ENCODE measurements around the gene SND1.

SND1 gene

DNA sequence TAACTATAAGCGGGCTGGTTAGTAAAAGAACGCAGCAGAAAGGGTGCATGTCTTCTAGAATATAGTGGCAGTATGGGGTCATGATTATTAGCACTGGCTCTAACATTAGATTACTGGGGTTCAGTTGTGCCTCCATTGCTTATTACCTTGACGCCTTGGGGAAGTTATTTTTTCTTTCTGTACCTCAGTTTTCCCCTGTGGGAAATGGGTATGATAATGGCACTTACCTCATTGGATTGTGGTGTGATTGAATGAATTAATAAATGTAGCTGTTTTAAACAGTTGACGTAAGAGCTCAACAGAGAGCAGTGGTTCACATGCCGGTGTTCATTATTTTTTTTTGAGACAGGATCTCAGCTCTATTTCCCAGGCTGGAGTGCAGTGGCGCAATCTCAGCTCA, 262.7 kb downstream of the SND1 start:
- no peak overlapping the region for H3K4me3 ChIP-seq (ENCODE audit: low read depth in 1 of 2, low read length in 2 of 2)
- no peak overlapping the region for H3K27ac ChIP-seq (ENCODE audit: low read depth, low read length)
- peaks cover 10 to 18% of the 10 kb centered on the region in 2 donors for H3K4me1 ChIP-seq (ENCODE audit: control insufficient read depth in 1 of 2, insufficient read depth in 2 of 2, low read length in 2 of 2)
- H3K27me3 ChIP-seq (ENCODE audit: control insufficient read depth in 1 of 2, insufficient read depth in 2 of 2, low read length in 2 of 2): no peaks in the 10 kb centered on the region
- no peaks in the 10 kb centered on the region for H3K9me3 ChIP-seq (ENCODE audit: control insufficient read depth in 1 of 2, low read length in 2 of 2)
- H3K9ac ChIP-seq (ENCODE audit: low read depth in 1 of 2, low read length in 2 of 2): no peak overlapping the region
- H3K36me3 ChIP-seq (ENCODE audit: control insufficient read depth in 1 of 2, insufficient read depth in 2 of 2, low read length in 2 of 2): peaks cover 0 to 3% of the 10 kb centered on the region in 2 donors

DNA sequence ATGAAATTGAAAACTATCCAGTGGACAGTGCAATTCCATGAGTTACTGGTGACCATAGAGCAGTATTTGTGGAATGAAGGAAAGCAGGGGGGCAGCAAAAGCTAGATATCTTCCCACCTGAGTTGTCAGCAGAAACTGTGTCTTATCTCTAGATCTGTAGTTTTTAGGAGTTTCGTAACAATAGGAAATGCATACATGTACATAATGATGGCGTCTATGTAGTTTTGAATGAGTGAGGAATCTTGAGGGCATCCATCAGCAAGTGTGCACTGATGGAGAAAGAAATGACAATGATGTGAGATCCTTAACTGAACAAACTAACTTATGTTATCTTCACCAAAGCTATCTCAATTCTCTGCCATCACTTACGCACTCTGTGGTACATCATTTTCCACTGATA, 264.7 kb downstream of the SND1 start:
- no peaks in the 10 kb centered on the region for H3K9me3 ChIP-seq (ENCODE audit: control insufficient read depth in 1 of 2, low read length in 2 of 2)
- no peaks in the 10 kb centered on the region for H3K27me3 ChIP-seq (ENCODE audit: control insufficient read depth in 1 of 2, insufficient read depth in 2 of 2, low read length in 2 of 2)
- no peaks in the 10 kb centered on the region for H3K36me3 ChIP-seq (ENCODE audit: control insufficient read depth in 1 of 2, insufficient read depth in 2 of 2, low read length in 2 of 2)
- H3K4me1 ChIP-seq (ENCODE audit: control insufficient read depth in 1 of 2, insufficient read depth in 2 of 2, low read length in 2 of 2): peaks cover 10 to 17% of the 10 kb centered on the region in 2 donors
- no peak overlapping the region for H3K4me3 ChIP-seq (ENCODE audit: low read depth in 1 of 2, low read length in 2 of 2)
- no peak overlapping the region for H3K27ac ChIP-seq (ENCODE audit: low read depth, low read length)
- H3K9ac ChIP-seq (ENCODE audit: low read depth in 1 of 2, low read length in 2 of 2): no peak overlapping the region

DNA sequence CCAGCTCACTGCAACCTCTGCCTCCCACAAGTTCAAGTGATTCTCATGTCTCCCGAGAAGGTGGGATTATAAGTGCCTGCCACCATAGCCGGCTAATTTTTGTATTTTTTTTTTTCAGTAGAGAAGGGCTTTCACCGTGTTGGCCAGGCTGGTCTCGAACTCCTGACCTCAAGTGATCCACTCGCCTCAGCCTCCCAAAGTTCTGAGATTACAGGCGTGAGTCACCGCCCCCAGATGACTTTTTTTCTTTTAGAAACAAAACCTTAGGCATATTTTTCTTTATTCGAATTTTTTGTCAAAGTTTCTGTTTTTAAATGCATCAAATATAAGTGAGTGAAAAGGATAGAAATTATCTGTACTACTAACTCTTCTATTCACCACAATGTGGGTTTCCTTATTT, 266.1 kb downstream of the SND1 start:
- H3K9ac ChIP-seq (ENCODE audit: low read depth in 1 of 2, low read length in 2 of 2): no peak overlapping the region
- H3K4me3 ChIP-seq (ENCODE audit: low read depth in 1 of 2, low read length in 2 of 2): no peak overlapping the region
- no peaks in the 10 kb centered on the region for H3K36me3 ChIP-seq (ENCODE audit: control insufficient read depth in 1 of 2, insufficient read depth in 2 of 2, low read length in 2 of 2)
- H3K27me3 ChIP-seq (ENCODE audit: control insufficient read depth in 1 of 2, insufficient read depth in 2 of 2, low read length in 2 of 2): no peaks in the 10 kb centered on the region
- H3K9me3 ChIP-seq (ENCODE audit: control insufficient read depth in 1 of 2, low read length in 2 of 2): no peaks in the 10 kb centered on the region
- peaks cover 4 to 13% of the 10 kb centered on the region in 2 donors for H3K4me1 ChIP-seq (ENCODE audit: control insufficient read depth in 1 of 2, insufficient read depth in 2 of 2, low read length in 2 of 2)
- no peak overlapping the region for H3K27ac ChIP-seq (ENCODE audit: low read depth, low read length)

DNA sequence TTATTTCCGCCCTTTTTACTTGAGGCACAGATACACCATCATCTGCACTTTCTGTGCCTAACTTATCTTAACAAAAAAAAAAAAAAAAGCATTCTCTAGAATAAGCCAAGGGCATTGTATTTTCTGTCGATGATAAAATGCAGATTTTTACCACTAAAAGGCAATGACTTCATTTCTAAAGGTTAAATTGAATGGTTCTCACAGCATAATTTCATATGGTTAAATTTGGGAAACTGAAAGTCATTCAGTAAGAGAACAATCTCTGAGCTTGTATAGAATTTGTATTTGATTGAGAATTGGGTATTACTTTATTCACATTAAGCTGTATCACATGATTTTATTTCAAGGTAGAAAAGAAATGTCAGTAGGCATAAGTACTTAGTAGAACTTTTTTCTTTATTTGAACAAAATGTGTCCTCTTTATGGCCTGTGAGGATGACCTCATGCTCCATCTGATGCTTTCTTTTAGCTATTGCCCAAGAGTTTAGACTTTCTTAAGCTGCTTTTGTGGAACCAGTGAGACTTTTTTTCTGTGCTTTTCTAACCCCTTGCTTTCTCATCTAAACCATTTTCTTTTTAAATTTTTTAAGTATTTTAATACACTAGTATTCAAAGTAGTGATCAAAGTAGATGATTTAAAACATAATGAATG, 268.9 kb downstream of the SND1 start:
- Histone ChIP-seq H3K4me1 (ENCODE audit: control insufficient read depth in 1 of 2, insufficient read depth in 2 of 2, low read length in 2 of 2) (peaks cover 0 to 5% of the 10 kb centered on the region in 2 donors), H3K9ac (ENCODE audit: low read depth in 1 of 2, low read length in 2 of 2) (no peak overlapping the region), H3K36me3 (ENCODE audit: control insufficient read depth in 1 of 2, insufficient read depth in 2 of 2, low read length in 2 of 2) (no peaks in the 10 kb centered on the region), H3K27me3 (ENCODE audit: control insufficient read depth in 1 of 2, insufficient read depth in 2 of 2, low read length in 2 of 2) (no peaks in the 10 kb centered on the region), H3K27ac (ENCODE audit: low read depth, low read length) (no peak overlapping the region), H3K9me3 (ENCODE audit: control insufficient read depth in 1 of 2, low read length in 2 of 2) (no peaks in the 10 kb centered on the region), H3K4me3 (ENCODE audit: low read depth in 1 of 2, low read length in 2 of 2) (no peak overlapping the region)

DNA sequence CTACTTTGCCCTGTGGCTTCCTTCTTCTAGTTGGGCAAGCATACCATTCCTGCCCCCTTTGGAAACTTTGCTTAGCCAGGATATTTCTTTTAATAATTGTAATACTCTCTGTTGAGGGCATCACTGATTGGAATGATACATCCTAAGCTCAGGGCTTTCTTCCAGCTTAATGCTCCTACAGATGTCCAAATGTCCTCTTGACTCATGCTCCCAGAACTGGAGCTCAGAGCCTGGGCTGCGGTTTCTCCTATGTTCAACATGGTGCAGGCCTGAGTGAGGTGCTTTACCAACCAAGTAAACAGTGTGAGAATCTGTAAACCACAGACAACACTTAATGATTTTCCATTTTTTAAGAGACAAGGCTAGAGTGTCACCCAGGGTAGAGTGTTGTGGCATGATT, 270.7 kb downstream of the SND1 start:
- Histone ChIP-seq H3K4me3 (ENCODE audit: low read depth in 1 of 2, low read length in 2 of 2) (no peak overlapping the region), H3K4me1 (ENCODE audit: control insufficient read depth in 1 of 2, insufficient read depth in 2 of 2, low read length in 2 of 2) (peaks cover 11 to 15% of the 10 kb centered on the region in 2 donors)

DNA sequence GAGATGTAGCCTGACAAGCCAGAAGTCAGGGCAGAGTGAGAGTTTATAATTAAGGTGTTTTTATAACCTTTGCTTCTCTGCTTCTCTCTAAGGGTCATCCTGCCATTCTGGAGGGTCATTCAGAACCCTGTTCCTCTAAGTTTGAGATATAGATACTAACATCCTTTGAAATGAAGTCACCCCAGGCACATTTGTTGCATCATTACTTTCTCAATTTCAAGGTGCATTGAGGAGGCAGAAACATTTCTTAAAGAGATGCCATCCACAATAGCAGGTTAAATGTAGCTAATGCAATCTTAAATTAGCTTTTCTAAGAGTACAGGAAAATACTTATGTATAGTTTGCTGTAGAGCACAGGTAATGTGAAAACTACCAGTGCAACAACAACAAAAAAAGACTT, 272.9 kb downstream of the SND1 start:
- H3K36me3 ChIP-seq (ENCODE audit: control insufficient read depth in 1 of 2, insufficient read depth in 2 of 2, low read length in 2 of 2): peaks cover 0 to 9% of the 10 kb centered on the region in 2 donors
- H3K4me1 ChIP-seq (ENCODE audit: control insufficient read depth in 1 of 2, insufficient read depth in 2 of 2, low read length in 2 of 2): peaks cover 11 to 20% of the 10 kb centered on the region in 2 donors
- H3K27me3 ChIP-seq (ENCODE audit: control insufficient read depth in 1 of 2, insufficient read depth in 2 of 2, low read length in 2 of 2): no peaks in the 10 kb centered on the region
- H3K9me3 ChIP-seq (ENCODE audit: control insufficient read depth in 1 of 2, low read length in 2 of 2): no peaks in the 10 kb centered on the region
- no peak overlapping the region for H3K9ac ChIP-seq (ENCODE audit: low read depth in 1 of 2, low read length in 2 of 2)
- H3K4me3 ChIP-seq (ENCODE audit: low read depth in 1 of 2, low read length in 2 of 2): no peak overlapping the region
- H3K27ac ChIP-seq (ENCODE audit: low read depth, low read length): no peak overlapping the region

More for the DNA sequence above, 270.7 kb downstream of the SND1 start:
- H3K9ac ChIP-seq (ENCODE audit: low read depth in 1 of 2, low read length in 2 of 2): no peak overlapping the region
- no peaks in the 10 kb centered on the region for H3K36me3 ChIP-seq (ENCODE audit: control insufficient read depth in 1 of 2, insufficient read depth in 2 of 2, low read length in 2 of 2)
- no peak overlapping the region for H3K27ac ChIP-seq (ENCODE audit: low read depth, low read length)
- H3K9me3 ChIP-seq (ENCODE audit: control insufficient read depth in 1 of 2, low read length in 2 of 2): no peaks in the 10 kb centered on the region
- no peaks in the 10 kb centered on the region for H3K27me3 ChIP-seq (ENCODE audit: control insufficient read depth in 1 of 2, insufficient read depth in 2 of 2, low read length in 2 of 2)

DNA sequence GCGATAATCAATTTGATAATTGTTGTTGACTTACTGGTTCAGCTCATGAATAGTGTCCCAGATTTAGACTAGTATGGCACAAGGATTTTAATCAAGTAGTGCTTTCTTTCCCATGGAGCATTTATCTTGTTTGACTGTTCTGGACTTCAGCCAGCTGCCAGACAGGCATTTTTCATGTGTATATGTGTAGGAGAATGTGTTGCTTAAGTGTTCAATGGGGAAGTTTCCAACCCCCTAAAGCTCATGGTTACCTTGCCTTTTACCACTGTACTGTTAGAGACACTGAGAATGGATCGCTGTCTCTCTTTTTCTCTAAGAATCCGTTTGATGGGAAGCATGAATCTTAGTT, 275.3 kb downstream of the SND1 start:
- Histone ChIP-seq H3K9ac (ENCODE audit: low read depth in 1 of 2, low read length in 2 of 2) (no peak overlapping the region), H3K27me3 (ENCODE audit: control insufficient read depth in 1 of 2, insufficient read depth in 2 of 2, low read length in 2 of 2) (no peaks in the 10 kb centered on the region), H3K27ac (ENCODE audit: low read depth, low read length) (no peak overlapping the region), H3K4me1 (ENCODE audit: control insufficient read depth in 1 of 2, insufficient read depth in 2 of 2, low read length in 2 of 2) (peaks cover 18 to 25% of the 10 kb centered on the region in 2 donors), H3K4me3 (ENCODE audit: low read depth in 1 of 2, low read length in 2 of 2) (no peak overlapping the region), H3K9me3 (ENCODE audit: control insufficient read depth in 1 of 2, low read length in 2 of 2) (no peaks in the 10 kb centered on the region), H3K36me3 (ENCODE audit: control insufficient read depth in 1 of 2, insufficient read depth in 2 of 2, low read length in 2 of 2) (peaks cover 0 to 12% of the 10 kb centered on the region in 2 donors)

DNA sequence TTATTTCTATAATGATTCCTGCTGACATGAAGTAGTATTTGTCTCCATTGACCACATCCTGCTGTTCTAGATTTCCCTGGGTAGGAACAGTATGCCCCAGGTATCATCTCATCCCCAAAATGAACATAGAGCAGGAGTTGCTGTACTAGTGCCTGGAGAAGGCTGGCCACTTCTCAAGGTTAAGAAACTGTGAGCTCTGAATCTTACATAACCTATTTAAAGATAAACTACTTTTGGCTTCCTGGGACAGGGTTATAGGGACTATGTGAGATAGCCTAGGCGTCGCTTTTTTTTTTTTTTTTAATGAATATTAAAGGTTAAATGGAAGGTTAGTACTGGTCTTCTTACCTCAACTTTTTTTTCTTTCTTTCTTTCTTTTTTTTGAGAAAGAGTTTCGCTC, 276.2 kb downstream of the SND1 start:
- H3K27ac ChIP-seq (ENCODE audit: low read depth, low read length): no peak overlapping the region
- H3K4me3 ChIP-seq (ENCODE audit: low read depth in 1 of 2, low read length in 2 of 2): no peak overlapping the region
- peaks cover 18 to 23% of the 10 kb centered on the region in 2 donors for H3K4me1 ChIP-seq (ENCODE audit: control insufficient read depth in 1 of 2, insufficient read depth in 2 of 2, low read length in 2 of 2)
- H3K9ac ChIP-seq (ENCODE audit: low read depth in 1 of 2, low read length in 2 of 2): no peak overlapping the region
- peaks cover 0 to 19% of the 10 kb centered on the region in 2 donors for H3K36me3 ChIP-seq (ENCODE audit: control insufficient read depth in 1 of 2, insufficient read depth in 2 of 2, low read length in 2 of 2)
- H3K9me3 ChIP-seq (ENCODE audit: control insufficient read depth in 1 of 2, low read length in 2 of 2): no peaks in the 10 kb centered on the region
- H3K27me3 ChIP-seq (ENCODE audit: control insufficient read depth in 1 of 2, insufficient read depth in 2 of 2, low read length in 2 of 2): no peaks in the 10 kb centered on the region

DNA sequence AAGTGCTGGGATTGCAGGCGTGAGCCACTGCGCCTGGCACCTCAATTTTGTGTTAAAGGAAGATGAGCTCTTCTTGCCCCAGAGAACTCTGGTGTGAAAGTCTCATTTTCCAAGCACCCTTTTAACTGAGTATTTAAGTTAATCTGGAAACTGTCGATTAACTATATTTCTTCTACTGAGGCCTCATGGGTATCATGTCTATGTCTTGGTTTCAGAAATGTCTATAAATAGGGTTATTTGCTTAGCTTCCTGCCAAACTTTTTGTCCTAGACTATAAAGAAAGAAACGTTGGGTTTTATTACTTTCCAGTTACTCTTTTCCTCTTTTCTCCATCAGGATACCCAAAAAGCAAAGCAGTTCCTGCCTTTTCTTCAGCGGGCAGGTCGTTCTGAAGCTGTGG, 276.9 kb downstream of the SND1 start:
- Histone ChIP-seq H3K36me3 (ENCODE audit: control insufficient read depth in 1 of 2, insufficient read depth in 2 of 2, low read length in 2 of 2) (peaks cover 0 to 23% of the 10 kb centered on the region in 2 donors), H3K27me3 (ENCODE audit: control insufficient read depth in 1 of 2, insufficient read depth in 2 of 2, low read length in 2 of 2) (no peaks in the 10 kb centered on the region), H3K27ac (ENCODE audit: low read depth, low read length) (no peak overlapping the region), H3K9me3 (ENCODE audit: control insufficient read depth in 1 of 2, low read length in 2 of 2) (no peaks in the 10 kb centered on the region), H3K9ac (ENCODE audit: low read depth in 1 of 2, low read length in 2 of 2) (no peak overlapping the region), H3K4me3 (ENCODE audit: low read depth in 1 of 2, low read length in 2 of 2) (no peak overlapping the region), H3K4me1 (ENCODE audit: control insufficient read depth in 1 of 2, insufficient read depth in 2 of 2, low read length in 2 of 2) (peaks cover 18 to 23% of the 10 kb centered on the region in 2 donors)

DNA sequence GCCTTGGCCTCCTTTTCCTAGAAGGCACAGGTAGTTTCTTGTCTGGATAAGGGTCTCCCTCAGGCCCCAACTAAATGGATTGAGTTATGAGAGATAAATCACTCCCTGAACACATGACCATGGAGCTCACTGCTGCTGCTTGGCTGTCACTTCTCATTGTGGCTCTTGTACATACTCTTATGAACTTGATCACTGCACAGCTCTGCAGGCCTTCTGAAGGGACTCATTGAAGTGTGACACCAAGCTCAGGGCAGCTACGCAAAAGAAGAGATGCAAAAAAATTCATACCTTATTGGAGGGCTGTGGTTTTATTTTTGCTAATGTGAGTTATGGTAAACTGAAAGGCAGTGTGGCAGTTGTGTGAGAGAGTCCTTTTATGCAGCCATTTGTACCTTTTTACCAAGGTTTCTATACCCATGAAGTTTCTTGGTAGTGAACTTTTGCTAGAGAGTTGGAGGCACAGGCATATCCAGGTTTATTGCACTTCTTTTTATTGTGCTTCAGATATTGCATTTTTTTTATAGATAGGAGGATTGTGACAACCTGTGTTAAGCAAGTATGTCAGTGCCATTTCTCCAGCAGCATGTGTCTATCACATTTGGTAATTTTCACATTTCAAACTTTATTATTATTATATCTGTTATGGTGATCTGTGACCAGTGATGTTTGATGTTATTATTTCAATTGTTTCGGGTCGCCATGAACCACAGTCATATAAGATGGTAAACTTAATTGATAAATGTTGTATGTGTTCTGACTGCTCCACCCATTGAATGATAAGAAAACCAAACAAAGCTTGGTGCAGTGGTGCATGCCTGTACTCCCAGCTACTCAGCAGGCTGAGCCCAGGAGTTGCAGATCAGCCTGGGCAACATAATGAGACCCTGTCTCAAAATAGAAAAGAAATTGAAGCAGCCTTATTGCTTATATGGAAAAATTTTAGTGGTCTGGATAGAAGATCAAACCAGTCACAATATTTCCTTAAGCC, 278.6 kb downstream of the SND1 start:
- H3K27me3 ChIP-seq (ENCODE audit: control insufficient read depth in 1 of 2, insufficient read depth in 2 of 2, low read length in 2 of 2): no peaks in the 10 kb centered on the region
- peaks cover 18 to 23% of the 10 kb centered on the region in 2 donors for H3K4me1 ChIP-seq (ENCODE audit: control insufficient read depth in 1 of 2, insufficient read depth in 2 of 2, low read length in 2 of 2)
- no peaks in the 10 kb centered on the region for H3K9me3 ChIP-seq (ENCODE audit: control insufficient read depth in 1 of 2, low read length in 2 of 2)
- peaks cover 0 to 27% of the 10 kb centered on the region in 2 donors for H3K36me3 ChIP-seq (ENCODE audit: control insufficient read depth in 1 of 2, insufficient read depth in 2 of 2, low read length in 2 of 2)
- no peak overlapping the region for H3K27ac ChIP-seq (ENCODE audit: low read depth, low read length)
- no peak overlapping the region for H3K4me3 ChIP-seq (ENCODE audit: low read depth in 1 of 2, low read length in 2 of 2)
- no peak overlapping the region for H3K9ac ChIP-seq (ENCODE audit: low read depth in 1 of 2, low read length in 2 of 2)

Measured in duodenal mucosa (tissue), 2 donors.